HG03558 (cell line): Measurements from ENCODE around the gene HMCN1.

Experiments
- ATAC-seq: cut with Tn5 transposase; IDR thresholded peaks from one replicate; pipeline ENCODE4 v1.9.1; 2021; ENCODE audit warnings: moderate number of reproducible peaks; ENCODE audit not compliant: unreplicated experiment; ENCODE audit errors: extremely low read depth

HMCN1 gene

DNA sequence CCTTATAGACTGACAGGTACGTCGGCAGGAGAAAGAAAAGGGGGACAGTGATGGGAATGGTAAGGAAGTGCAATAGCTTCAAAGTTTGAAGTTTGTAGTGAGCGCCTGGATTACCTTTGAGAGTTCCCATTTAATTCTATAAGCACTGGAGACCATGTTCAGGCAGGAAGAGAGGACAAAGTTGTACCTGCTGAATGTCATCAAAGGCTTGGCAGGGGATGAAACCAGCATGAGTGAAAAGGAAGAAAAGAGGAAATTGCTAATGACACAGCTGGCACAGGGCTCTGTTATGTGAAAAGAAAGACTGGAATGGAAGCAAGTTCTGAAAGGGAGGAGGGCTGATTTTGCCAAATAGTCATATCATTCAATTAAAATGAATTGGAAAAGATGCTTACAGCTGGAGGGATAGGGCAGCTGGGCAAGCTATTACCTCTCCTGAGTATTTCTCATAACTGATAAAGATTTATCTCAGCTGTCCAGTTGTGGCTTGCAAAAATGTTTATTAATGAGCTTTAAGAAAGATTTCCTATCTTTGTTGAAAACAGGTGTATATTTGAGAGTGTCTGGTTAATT, 109.2 kb downstream of the HMCN1 start:
- no peak for ATAC-seq

DNA sequence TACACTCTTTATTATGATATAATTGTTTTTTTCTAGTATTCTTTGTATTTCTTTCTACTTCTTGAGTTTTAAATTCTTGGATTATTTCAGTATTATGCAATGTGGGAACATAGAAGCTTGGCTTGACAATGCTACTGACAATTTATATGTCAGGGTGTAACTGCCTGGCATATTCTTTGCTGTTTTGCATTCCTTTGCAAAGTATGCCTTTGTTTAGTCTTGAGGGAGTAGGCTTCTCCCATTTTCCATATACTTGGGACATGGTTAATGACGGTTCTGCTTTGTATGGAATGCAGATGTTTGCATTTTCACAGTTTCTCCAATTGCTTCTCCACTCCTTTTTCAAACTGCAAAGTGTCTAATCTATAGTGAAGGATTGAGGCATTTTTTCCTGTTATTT, 109.8 kb downstream of the HMCN1 start:
- no peak for ATAC-seq

DNA sequence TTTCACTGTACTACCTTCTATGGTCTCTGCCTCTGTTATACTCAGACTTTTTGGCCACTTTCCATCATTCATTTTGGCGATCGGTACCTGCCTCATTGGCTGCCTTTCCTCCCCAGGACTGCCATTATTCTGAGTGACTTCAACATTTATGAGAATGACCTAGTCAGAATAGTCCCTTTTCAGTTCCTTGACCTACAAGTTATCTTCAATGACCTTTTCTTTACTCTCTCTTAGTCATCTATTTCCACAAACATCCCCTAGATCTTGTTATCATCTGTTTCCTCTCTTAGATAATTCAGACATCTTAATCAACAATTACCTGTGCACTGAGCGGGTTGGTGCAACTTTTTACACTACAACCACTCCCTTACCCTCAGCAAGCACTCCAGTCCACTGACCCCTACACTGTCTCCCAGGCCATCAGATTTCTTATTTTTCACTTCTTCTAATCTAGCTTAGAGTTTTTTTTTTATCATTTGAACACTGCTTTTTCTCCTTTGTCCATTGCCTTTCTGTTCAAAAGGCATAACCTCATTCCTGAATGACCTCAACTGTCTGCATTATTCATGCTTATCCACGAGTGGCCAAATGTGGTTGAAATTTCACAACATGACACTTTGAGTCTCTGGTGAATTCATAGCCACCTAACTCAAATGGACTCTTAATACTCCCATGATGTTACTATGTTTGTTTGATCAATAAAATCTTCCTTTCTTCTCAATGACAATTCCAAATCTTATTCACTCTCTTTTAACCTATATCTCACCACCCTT, 112.7 kb downstream of the HMCN1 start:
- ATAC-seq, result no peak

DNA sequence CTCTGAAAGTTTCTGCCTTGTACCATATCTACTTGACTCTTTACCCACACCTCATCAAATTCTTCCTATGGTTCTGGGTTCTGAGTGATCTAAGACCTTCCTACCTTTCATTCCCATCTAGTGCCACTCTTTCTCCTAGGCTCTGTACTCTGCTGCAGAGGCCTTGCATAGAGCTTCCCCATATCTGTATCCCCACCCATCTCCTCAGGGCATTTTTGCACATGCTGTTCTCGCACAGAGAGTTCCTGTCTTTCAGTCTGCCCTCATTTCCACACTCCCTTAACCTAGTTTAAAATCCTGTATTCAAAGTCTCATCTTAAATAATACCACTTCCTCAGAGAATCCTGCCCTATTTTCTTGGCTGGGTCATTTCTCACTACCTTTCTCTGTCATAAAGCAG, 114.8 kb downstream of the HMCN1 start:
- ATAC-seq, result no peak

DNA sequence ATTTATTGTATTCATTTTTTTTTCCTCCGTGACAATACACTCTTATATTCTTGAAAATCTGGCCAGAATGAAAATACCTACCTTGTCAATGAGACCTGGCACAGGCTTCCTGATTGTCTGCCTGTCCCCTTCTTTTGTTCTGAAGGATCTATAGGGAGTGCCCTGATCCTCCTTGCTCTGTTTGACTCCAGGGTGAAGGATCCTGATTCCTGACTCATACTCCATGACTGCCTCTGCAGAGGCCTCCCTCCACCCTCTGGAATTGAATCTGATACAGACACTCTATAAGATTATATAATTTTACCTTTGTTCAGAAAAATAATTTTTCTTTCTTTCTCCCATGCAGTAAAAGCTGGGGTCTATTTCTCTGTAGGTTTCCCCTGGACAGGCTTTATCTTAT, 116.2 kb downstream of the HMCN1 start:
- ATAC-seq, result no peak

DNA sequence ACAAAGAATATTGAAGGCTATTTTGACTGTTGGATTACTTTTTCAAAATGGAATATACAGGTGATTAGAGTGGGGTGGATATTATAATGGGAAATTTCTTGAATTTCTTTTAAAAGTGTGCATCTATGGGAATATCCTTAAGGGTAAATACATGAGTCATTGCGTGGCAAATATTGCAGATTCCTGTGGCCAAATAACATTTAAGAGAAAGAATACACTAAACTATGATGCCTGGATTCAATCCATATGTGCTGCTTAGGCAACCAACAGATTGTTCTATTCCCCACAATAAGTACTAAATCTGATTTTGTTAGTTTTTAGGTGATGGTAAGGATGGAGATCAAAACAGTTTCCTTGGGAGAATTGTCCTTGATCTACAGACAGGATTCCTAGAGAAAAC, 119.5 kb downstream of the HMCN1 start:
- ATAC-seq, result no peak

DNA sequence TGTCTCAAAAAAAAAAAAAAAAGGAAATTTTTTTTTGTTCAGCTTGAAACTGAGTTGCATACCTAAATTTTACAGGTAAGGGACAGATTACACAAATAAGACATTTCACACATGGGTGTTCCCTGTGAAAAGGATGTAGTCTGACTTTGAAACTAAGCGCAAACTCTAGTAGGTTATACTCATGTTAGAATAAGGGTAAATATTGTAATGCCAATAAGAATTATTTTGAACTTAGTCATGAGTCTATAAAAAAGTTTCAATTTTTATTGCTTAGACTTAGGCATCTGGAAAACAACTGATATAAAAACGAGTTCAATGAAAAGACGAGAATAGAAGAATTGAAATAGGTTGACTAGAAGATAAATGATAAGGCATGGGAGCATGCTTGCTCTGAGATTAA, 122.3 kb downstream of the HMCN1 start:
- no peak for ATAC-seq

DNA sequence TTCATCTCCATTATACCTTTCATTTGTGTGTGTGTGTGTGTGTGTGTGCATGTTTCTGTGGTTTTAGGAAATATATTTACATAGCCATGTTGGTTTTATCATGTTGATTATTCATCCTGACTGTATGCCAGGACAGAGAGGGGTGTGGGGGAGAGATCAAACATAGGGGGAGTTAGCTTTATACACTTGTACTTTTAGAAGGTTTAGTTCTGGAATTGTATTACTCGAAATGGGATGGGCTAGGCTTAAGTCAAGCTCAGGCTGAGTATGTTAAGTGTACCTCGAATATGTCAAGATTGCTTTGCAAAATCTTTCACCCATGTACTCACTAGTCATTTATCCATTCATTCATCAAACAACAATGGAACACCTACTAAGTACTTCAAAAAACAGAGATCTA, 123.3 kb downstream of the HMCN1 start:
- no peak for ATAC-seq

DNA sequence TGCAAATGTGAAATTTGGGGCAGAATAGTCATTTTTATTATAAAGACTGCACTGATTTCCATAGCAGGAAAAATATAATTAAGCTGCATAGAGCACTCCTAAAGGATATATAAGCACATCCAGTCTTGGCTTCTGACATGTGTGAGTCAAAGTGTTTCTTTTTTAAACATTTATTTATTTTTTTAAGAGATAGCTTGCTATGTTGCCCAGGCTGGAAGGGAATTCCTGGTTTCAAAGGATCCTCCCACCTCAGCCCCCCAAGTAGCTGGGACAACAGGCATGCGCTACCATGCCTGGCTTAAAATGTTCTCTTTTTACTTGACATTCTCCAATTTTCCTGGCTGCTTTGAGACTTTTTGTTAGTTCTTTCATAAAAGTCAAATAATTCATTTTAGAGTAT, 126.1 kb downstream of the HMCN1 start:
- ATAC-seq, result no peak

DNA sequence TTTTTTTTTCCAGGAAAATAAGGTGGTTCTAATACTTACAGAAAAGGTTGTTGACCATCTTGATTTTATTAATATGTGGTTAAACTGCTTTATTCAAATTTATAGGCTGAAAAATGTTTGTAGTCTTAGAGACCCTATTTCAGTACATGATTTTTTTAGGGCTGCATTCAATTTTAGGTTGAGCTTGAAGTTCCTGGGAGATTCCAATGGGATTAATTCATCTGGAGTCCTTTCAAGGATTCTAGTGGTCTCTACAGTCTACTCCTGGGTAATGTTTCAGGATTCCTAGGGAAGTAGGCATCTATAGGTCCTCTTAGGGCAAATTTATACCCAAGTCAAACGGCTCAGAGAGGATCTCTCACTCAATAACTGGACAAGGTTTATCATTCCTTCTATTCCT, 126.7 kb downstream of the HMCN1 start:
- no peak for ATAC-seq

DNA sequence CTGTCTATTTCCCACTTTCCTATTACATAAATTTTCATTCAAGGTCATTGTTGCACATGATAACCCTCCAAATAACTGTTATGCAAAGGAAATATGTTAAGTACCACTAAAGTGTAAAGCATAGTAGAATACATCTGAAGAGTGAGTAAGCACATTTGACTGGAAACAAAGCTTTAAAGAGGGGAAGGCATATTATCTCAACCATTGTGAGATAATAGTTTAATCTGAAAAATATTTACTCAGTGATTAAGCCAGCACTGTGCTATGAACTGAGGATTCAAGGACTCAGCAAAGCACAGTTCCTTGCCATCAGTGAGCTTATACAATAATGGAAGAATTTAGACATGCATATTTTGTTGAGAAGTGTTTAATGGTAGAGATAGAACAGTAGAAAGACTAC, 127.4 kb downstream of the HMCN1 start:
- no peak for ATAC-seq

DNA sequence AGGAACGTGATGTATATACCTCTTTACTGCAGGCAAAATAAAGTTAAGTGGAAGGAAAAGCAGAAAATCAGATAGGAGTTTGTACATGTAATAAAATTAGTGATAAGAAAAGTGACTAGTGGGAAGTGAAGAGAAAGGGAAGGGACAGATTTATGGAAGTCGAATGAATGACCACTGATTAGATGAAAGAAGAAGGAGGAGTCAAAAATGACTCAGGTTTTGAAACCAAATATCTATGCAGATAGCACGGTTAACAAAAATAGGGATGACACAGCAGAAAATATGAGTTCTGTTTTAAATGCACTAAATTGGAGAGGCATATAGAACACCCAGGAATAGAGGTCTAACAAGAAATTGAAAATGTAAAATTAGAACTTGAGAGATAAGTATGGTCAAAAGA, 128.0 kb downstream of the HMCN1 start:
- no peak for ATAC-seq

DNA sequence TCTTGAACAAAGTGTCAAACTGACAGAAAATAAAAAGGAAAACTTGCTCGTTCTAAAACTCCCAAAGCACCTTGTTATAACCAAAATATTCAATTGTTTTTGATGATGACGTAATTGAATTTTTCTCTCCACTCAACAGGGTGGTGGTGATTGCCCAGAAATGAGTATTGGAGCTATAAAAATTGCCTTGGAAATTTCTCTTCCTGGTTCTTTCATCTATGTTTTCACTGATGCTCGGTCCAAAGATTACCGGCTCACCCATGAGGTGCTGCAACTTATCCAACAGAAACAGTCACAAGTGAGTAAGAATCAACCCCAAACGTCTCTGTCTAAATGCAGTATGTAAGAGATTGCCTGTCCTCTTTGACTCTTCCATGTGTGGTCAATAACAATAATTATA, 130.1 kb downstream of the HMCN1 start:
- ATAC-seq, result no peak

DNA sequence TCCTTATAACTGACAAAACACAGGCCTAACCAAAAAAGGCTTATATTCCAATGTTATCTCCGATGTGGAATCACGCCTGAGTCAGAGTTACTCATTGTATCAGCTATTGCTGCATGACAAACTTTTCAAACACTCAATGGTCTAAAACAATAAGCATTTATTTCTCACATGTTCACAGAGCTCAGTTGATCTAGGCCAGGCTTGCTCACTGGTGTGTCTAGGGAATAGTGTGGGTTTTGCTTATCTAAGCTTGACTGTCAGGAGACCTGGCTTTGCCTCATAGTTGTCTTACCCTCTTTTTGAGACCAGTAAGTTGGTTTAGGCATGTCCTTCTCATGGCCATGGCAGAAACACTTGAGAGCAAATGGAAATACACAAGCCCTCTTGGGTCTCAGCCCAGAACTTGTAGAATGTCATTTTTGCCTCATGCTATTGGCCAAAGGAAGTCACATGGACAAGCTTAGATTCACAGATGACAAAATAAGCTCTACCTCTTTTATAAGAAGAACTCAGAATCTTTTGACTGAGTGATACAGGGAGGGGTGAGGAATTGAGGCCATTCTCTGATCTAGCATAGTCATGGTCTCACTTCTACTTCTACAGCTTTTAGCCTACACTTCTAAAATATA, 130.8 kb downstream of the HMCN1 start:
- ATAC-seq, result no peak

DNA sequence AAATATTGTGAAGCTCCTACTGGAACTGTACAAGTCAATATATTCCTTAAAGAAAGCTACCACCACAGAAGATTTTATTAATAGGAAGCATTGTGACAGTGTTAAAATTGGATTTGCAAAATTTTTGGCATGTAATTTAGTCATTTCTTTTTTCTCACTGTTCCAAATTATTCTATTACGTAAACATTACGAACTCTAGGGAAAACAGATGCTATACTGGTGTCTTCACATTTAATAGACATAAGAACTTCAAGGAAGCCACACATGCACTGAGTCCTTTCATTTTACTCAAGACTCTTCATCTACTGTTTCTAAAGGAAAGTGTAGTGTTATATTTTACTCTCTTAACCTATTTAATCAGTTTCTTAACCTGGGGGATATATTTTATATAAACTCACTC, 135.4 kb downstream of the HMCN1 start:
- no peak for ATAC-seq

DNA sequence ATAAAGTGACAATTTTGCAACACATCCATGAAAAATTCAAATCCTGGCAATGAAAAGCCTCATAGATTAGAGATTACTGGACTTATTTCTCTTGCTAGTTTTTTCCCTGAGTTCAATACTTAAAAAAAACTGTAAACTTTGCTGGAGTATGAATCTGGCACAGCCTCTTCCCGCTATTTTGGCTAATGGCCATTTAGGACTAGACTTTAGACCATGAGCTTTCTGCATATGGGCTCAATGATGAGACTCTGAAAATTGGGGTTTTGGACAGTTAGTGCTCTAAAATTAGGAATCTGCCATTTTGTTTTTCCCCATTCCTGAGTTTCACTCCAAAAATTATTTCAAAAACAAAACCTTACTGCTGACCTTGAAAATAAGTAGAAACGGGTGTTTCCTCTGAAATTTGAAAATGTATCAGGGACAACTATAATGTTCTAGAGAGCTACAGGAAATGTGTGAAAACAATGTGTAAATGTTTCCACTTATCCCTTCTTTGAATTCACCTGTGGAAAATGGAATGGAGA, 137.5 kb downstream of the HMCN1 start:
- no peak for ATAC-seq

DNA sequence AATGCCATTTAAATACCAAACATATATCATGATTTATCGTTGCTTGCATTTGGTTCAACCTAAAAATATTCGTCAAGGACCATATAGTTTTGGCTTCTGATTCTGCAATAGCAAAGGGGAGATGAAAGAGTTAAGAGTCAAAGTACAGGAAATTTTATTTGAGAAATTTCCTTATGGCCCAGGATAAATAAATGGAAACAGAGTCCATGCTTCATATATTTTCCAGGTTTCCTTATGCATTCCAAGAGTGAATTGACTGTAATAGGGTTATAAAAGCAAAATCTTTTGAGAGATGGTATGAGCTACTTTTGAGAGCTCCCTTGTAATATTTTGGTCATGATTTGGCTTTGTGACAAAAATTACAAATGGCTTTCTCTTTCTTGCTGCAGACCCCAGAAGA, 140.1 kb downstream of the HMCN1 start:
- ATAC-seq, result no peak

DNA sequence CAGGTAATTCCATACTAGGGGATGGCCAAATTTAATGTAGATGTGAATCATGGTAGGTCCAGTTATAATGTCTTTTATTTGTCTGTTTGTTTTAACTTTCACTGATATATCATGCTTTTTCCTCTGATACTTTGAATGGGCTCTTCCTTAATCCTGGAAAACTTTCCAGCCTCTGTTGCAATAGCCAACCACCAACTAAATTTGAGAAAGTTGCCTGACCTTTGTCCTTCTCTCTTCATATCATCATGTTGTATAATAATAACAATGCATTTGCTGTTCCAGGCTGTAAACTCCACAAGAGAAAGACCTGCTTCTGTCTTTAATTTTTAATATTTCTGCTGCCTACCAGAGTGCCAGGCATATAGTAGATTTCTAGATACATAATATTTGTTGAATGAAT, 146.1 kb downstream of the HMCN1 start:
- no peak for ATAC-seq

DNA sequence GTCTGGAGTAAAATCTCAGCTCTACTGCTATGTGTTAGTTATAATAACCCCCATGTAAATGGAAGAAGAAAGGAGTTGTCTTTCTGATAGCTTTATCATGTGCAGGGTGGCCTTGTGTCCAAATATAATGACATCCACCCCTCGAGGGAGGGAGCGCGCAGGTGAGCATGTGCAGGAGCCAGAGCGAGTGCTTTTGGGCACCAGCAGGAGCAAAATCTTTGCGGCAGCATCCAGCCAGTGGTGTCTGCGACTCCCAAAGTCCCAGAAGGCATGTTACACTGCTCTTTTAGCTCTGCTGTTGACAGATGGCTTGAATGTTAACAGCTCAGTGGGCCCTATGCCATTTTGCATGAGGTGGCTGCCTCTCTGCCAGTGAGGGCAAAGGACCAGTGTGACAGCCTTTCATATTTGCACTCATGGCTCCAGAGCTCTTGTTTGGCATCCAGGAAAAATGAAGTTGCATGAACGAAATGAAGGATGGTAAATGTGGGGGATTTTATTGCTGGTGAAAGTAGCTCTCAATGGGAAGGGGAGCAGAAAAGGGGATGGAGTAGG, 146.7 kb downstream of the HMCN1 start:
- ATAC-seq, result no peak

DNA sequence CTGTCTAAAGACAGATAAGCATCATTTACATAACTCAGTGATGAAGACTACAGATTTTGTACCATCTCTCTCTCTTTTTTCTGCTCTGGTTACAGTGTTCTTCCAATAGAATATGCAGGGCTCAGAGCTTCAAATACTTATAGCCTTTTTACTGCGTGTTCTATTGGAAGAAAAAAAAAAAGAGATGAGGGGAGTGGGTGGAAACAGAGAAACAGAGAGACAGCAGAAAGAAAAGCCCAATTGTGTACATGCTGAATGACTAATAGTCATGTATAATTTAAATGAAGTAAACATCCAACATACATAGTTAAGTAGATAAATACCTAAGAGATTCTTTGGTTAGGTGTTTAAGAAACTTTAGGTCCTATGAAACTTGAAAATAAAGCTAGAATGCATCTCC, 151.9 kb downstream of the HMCN1 start:
- ATAC-seq, result no peak

DNA sequence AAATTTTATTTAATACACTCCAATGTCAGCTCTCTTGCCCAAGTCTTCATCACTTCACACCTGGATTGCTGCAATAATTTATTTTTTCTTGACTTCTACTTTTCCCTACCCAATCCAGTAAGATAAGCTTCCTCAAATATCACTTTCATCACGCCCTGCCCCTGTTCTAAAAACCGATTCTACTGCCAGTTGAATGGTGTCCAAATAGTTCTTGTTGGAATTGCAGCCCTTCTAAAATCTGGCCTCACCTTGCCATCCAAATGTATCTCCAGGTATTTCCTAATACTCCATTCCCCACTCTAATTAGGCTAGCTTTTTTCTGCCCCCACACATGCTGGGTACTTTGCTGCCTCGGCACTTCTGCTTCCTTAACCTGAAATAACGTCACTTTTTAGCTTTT, 152.5 kb downstream of the HMCN1 start:
- no peak for ATAC-seq
